ENCODE measurements around the gene ADAMTS17.

DNA sequence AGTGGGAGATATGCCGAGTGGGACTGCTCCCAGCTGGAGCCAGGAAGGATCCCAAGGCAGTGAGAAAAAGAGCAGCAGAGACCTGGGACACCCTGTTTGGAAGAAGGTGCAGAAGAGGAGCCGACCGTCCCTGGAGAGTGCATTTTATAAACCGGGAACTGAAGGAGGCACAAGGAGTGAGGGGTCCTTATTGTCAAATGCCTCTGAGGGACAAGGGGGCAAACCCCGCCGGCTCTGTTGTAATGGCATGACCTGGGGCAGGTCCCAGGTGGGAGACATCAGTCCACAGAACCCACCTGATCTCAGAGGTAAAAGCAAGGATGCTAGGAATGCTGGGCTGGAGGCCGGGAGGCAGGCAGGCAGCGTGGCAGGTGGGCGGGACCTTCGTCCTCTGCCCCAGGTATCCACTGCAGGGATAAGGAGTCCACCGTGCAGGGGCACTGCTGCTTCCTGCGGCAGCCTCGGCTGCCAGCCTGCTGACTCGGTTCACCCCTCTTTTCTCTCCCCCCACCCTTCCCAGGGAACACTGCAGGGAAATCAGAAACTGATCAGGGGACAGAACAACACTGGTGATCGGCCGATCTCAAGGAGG, 26.9 kb downstream of the ADAMTS17 start:
- TF ChIP-seq, protein P1, sequence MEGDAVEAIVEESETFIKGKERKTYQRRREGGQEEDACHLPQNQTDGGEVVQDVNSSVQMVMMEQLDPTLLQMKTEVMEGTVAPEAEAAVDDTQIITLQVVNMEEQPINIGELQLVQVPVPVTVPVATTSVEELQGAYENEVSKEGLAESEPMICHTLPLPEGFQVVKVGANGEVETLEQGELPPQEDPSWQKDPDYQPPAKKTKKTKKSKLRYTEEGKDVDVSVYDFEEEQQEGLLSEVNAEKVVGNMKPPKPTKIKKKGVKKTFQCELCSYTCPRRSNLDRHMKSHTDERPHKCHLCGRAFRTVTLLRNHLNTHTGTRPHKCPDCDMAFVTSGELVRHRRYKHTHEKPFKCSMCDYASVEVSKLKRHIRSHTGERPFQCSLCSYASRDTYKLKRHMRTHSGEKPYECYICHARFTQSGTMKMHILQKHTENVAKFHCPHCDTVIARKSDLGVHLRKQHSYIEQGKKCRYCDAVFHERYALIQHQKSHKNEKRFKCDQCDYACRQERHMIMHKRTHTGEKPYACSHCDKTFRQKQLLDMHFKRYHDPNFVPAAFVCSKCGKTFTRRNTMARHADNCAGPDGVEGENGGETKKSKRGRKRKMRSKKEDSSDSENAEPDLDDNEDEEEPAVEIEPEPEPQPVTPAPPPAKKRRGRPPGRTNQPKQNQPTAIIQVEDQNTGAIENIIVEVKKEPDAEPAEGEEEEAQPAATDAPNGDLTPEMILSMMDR (IDR thresholded peaks at IDR 0.05; ENCODE audit: poor library complexity) = no peak
- no peak for TF ChIP-seq EZH2 (IDR thresholded peaks at IDR 0.05; ENCODE audit: borderline replicate concordance)

Data from hepatocyte (in vitro differentiated cells).